Suprapubic skin (tissue), 4 donors: ENCODE results near the gene RBM15. TPM values are rescaled to one million over a fixed set of nuclear protein-coding genes. Genes with fewer than 3 reads are reported as not detected.

Experiments
- DNase-seq, 2 donors: peaks; one replicate each; pipeline ENCODE4 v3.0.0-alpha.2; 2019; ENCODE audit warnings: low spot score in 2 of 2
- H3K27ac ChIP-seq: fragments of 200-600 bp; sonication (generic); one replicate; pipeline ENCODE4 v1.5.1; 2019
- H3K27me3 ChIP-seq: fragments of 200-600 bp; sonication (generic); one replicate; pipeline ENCODE4 v1.5.1; 2019
- H3K36me3 ChIP-seq: fragments of 200-600 bp; sonication (generic); one replicate; pipeline ENCODE4 v1.5.1; 2019
- H3K4me1 ChIP-seq: fragments of 200-600 bp; sonication (generic); one replicate; pipeline ENCODE4 v1.5.1; 2019
- H3K4me3 ChIP-seq: fragments of 200-600 bp; sonication (generic); one replicate; pipeline ENCODE4 v1.5.1; 2019; ENCODE audit warnings: mild to moderate bottlenecking
- H3K9me3 ChIP-seq: fragments of 200-600 bp; sonication (generic); one replicate; pipeline ENCODE4 v1.5.1; 2019
- EP300 ChIP-seq: sonication (generic); formaldehyde crosslinking; IDR thresholded peaks from one replicate; pipeline ENCODE4 v1.6.1; 2017; ENCODE audit warnings: antibody characterized with exemption
- POLR2A ChIP-seq, 2 donors: fragments of 450-650 bp; IDR thresholded peaks; one replicate each; pipeline ENCODE4 v1.6.1; 2017; ENCODE audit warnings: antibody characterized with exemption in 2 of 2, mild to moderate bottlenecking in 2 of 2, moderate library complexity in 2 of 2
- POLR2AphosphoS5 ChIP-seq, 3 donors: sonication (generic); formaldehyde crosslinking; IDR thresholded peaks; one replicate each; pipeline ENCODE4 v1.6.1; 2017; ENCODE audit warnings: antibody characterized with exemption in 3 of 3
- WGBS: methylation state at CpG from one replicate; pipeline ENCODE4 v1.1.5; 2018; 5-methylcytosine and 5-hydroxymethylcytosine counted together
- total RNA-seq, 4 donors: library from RNA; depleted of rRNA; stranded (reverse); fragments of >200 nt; gene quantifications; one replicate each; pipeline ENCODE4 v1.1.0, GENCODE V29; 2016
- TF ChIP-seq, protein P1 (sequence below), 2 donors: fragments of 200-600 bp in 1 of 2; fragments of 450-650 bp in 1 of 2; sonication (generic) in 1 of 2; IDR thresholded peaks; one replicate each; pipeline ENCODE4 v1.5.1; 2016 to 2019; ENCODE audit warnings: antibody characterized with exemption in 2 of 2, mild to moderate bottlenecking in 1 of 2, moderate library complexity in 1 of 2

The RBM15 gene
- total RNA-seq, 4 donors from 2014 or later = 27.4 to 51.2 (median 32.7) TPM

- Histone ChIP-seq H3K27ac (no peak overlapping the region), H3K27me3 (no peaks in the 10 kb centered on the region), H3K9me3 (no peaks in the 10 kb centered on the region), H3K36me3 (peaks cover 15% of the 10 kb centered on the region), H3K4me1 (peaks cover 35% of the 10 kb centered on the region), H3K4me3 (no peak overlapping the region)
- TF ChIP-seq POLR2A (IDR thresholded peaks at IDR 0.05) (no peak), EP300 (no peak), POLR2AphosphoS5 (IDR thresholded peaks at IDR 0.05) (no peak)
- TF ChIP-seq, protein P1, sequence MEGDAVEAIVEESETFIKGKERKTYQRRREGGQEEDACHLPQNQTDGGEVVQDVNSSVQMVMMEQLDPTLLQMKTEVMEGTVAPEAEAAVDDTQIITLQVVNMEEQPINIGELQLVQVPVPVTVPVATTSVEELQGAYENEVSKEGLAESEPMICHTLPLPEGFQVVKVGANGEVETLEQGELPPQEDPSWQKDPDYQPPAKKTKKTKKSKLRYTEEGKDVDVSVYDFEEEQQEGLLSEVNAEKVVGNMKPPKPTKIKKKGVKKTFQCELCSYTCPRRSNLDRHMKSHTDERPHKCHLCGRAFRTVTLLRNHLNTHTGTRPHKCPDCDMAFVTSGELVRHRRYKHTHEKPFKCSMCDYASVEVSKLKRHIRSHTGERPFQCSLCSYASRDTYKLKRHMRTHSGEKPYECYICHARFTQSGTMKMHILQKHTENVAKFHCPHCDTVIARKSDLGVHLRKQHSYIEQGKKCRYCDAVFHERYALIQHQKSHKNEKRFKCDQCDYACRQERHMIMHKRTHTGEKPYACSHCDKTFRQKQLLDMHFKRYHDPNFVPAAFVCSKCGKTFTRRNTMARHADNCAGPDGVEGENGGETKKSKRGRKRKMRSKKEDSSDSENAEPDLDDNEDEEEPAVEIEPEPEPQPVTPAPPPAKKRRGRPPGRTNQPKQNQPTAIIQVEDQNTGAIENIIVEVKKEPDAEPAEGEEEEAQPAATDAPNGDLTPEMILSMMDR (IDR thresholded peaks at IDR 0.05) = no peak
- DNase-seq = no peak
Measured at GRCh38 chr1:110348771-110349170, 9.6 kb downstream of the RBM15 start.

- TF ChIP-seq, protein P1 (IDR thresholded peaks at IDR 0.05) = no peak
- TF ChIP-seq POLR2A (IDR thresholded peaks at IDR 0.05) = no peak
- DNase-seq = no peak
- Histone ChIP-seq H3K4me3 (no peak overlapping the region), H3K9me3 (no peaks in the 10 kb centered on the region), H3K27ac (no peak overlapping the region), H3K27me3 (no peaks in the 10 kb centered on the region), H3K4me1 (peaks cover 22% of the 10 kb centered on the region), H3K36me3 (peaks cover 15% of the 10 kb centered on the region)
- WGBS = 81% methylated on average over 2 of the region's 2 CpGs
Measured at GRCh38 chr1:110350360-110350759, 11.2 kb downstream of the RBM15 start.

DNA sequence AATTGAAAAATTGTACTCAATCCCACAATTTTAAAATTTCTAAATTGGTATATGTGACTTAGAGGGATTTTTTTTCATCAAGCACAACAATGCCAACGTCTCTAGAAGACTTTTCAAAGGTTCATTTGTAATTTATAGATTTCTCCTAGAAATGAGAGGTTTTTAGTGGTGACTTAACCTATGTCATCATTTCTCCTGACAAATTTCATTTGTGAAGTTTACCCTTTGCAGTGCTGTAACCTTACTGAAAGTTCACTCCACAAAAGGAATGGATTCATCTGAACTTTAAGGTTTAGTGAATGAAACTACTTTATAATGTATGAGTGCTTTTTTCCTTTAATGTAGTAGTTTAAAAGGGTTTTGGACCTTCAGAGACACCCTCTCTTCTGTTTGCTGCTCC lies 16.1 kb downstream of the RBM15 start:
- WGBS = 78% methylated on average over 1 of the region's 1 CpG
- H3K4me3 ChIP-seq = no peak overlapping the region
- no peaks in the 10 kb centered on the region for H3K9me3 ChIP-seq
- peaks cover 14% of the 10 kb centered on the region for H3K4me1 ChIP-seq
- TF ChIP-seq, protein P1 (IDR thresholded peaks at IDR 0.05) = no peak
- TF ChIP-seq POLR2A (IDR thresholded peaks at IDR 0.05) (no peak), EP300 (no peak), POLR2AphosphoS5 (IDR thresholded peaks at IDR 0.05) (no peak)
- H3K36me3 ChIP-seq = no peaks in the 10 kb centered on the region
- H3K27ac ChIP-seq = no peak overlapping the region
- DNase-seq = no peak
- no peaks in the 10 kb centered on the region for H3K27me3 ChIP-seq

GRCh38 chr1:110356379-110356778 lies 17.2 kb downstream of the RBM15 start:
- Histone ChIP-seq H3K27ac (no peak overlapping the region), H3K9me3 (no peaks in the 10 kb centered on the region)
- WGBS = 57% methylated on average over 2 of the region's 2 CpGs

GRCh38 chr1:110360431-110360830 lies 21.3 kb downstream of the RBM15 start:
- 96% methylated on average over 2 of the region's 2 CpGs for WGBS
- no peak for DNase-seq
- no peak for TF ChIP-seq EP300
- TF ChIP-seq, protein P1 (IDR thresholded peaks at IDR 0.05) = no peak
- TF ChIP-seq POLR2AphosphoS5 (IDR thresholded peaks at IDR 0.05) = no peak
- TF ChIP-seq POLR2A (IDR thresholded peaks at IDR 0.05) = no peak

More at GRCh38 chr1:110356379-110356778, 17.2 kb downstream of the RBM15 start:
- no peak overlapping the region for H3K4me3 ChIP-seq
- TF ChIP-seq EP300 (no peak), POLR2AphosphoS5 (IDR thresholded peaks at IDR 0.05) (no peak), POLR2A (IDR thresholded peaks at IDR 0.05) (no peak)
- TF ChIP-seq, protein P1 (IDR thresholded peaks at IDR 0.05) = no peak
- no peaks in the 10 kb centered on the region for H3K27me3 ChIP-seq
- no peaks in the 10 kb centered on the region for H3K36me3 ChIP-seq
- no peak for DNase-seq
- peaks cover 7% of the 10 kb centered on the region for H3K4me1 ChIP-seq

More at GRCh38 chr1:110360431-110360830, 21.3 kb downstream of the RBM15 start:
- Histone ChIP-seq H3K36me3 (peaks cover 3% of the 10 kb centered on the region), H3K27me3 (no peaks in the 10 kb centered on the region), H3K4me1 (peaks cover 7% of the 10 kb centered on the region), H3K4me3 (no peak overlapping the region), H3K9me3 (no peaks in the 10 kb centered on the region), H3K27ac (no peak overlapping the region)
